ENCODE results near the gene ZCCHC7.

DNA sequence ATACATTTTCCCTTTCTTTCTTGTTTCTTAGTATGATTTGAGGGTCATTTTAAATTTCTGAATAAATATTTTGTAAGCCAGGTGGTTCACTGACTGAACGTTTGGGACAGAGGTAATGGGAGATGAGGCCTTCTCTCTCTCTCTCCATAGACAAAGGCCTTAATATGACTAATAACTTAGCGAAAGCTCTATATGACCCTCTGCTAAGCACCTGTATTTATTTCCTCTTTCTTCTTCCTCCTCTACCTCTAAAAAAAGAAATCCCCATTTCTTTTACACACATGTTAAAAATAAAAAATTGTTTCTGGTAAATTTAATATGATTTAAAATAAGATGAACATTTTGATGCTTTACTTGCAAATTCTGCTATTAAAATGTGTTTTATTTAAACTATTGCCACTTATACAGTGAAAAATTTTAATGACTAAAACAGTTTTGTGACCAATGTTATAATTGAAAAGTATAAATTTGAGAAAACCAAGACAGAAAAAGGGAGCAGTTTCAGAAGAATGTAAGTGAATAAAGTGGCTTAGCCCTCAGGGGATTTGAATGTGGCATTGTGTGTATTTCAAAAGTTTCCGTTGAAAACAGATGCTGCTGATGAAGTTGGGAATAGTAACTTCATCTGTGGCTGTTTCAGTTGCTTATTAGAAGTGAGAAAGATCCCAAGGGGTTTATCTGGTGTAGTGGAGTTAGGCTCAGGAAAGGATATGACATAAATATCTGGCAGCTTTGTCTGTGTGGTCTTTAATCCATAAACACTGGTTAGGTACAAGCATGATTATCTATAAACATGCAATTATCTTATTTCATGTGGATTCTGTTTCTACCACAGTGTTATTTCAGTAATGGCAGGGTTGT, 173.5 kb downstream of the ZCCHC7 start:
- no peak for TF ChIP-seq FOSB (CRISPR knock-in tag; IDR thresholded peaks at IDR 0.05)
- no peak for TF ChIP-seq POLR2A (IDR thresholded peaks at IDR 0.05; ENCODE audit: low read length)
- TF ChIP-seq, protein P1, sequence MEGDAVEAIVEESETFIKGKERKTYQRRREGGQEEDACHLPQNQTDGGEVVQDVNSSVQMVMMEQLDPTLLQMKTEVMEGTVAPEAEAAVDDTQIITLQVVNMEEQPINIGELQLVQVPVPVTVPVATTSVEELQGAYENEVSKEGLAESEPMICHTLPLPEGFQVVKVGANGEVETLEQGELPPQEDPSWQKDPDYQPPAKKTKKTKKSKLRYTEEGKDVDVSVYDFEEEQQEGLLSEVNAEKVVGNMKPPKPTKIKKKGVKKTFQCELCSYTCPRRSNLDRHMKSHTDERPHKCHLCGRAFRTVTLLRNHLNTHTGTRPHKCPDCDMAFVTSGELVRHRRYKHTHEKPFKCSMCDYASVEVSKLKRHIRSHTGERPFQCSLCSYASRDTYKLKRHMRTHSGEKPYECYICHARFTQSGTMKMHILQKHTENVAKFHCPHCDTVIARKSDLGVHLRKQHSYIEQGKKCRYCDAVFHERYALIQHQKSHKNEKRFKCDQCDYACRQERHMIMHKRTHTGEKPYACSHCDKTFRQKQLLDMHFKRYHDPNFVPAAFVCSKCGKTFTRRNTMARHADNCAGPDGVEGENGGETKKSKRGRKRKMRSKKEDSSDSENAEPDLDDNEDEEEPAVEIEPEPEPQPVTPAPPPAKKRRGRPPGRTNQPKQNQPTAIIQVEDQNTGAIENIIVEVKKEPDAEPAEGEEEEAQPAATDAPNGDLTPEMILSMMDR (IDR thresholded peaks at IDR 0.05): no peak
- no peak for TF ChIP-seq USF2 (IDR thresholded peaks at IDR 0.05)
- TF ChIP-seq ZSCAN20 (CRISPR knock-in tag; IDR thresholded peaks at IDR 0.05): no peak
- no peak for TF ChIP-seq PBX3 (IDR thresholded peaks at IDR 0.05)
- no peak for TF ChIP-seq E2F6 (IDR thresholded peaks at IDR 0.05; ENCODE audit: borderline replicate concordance, low read depth)
- TF ChIP-seq NR3C1 (IDR thresholded peaks at IDR 0.05): no peak
- TF ChIP-seq ZFP36 (IDR thresholded peaks at IDR 0.05; ENCODE audit: borderline replicate concordance, partially characterized antibody): no peak
- no peak for TF ChIP-seq POLR2AphosphoS2 (conservative IDR thresholded peaks at IDR 0.05; ENCODE audit: low read length)
- no peak for TF ChIP-seq FOSL2 (IDR thresholded peaks at IDR 0.05)
- TF ChIP-seq FOSL2 (CRISPR knock-in tag; IDR thresholded peaks at IDR 0.05): no peak
- no peak for TF ChIP-seq CHD2 (IDR thresholded peaks at IDR 0.05; ENCODE audit: low read length, partially characterized antibody)
- no peak for TF ChIP-seq BHLHE40 (IDR thresholded peaks at IDR 0.05; ENCODE audit: low read depth, low read length)
